Fibroblast of lung (primary cell): ENCODE measurements around the gene SNX32. TPM values are rescaled to one million over a fixed set of nuclear protein-coding genes. Genes with fewer than 3 reads are reported as not detected.

ENCODE experiments used
- DNase-seq, 2 donors: peaks; one replicate each; pipeline versions ENCODE4 v3.0.0 to v3.0.0-alpha.2; 2010; ENCODE audit warnings: low read depth in 2 of 2
- H2AFZ ChIP-seq: 2 replicates; pipeline ENCODE4 v1.5.1; 2012; ENCODE audit warnings: low read length, control low read depth, inconsistent platforms
- H3K27ac ChIP-seq: 2 replicates; pipeline ENCODE4 v1.5.1; 2011; ENCODE audit warnings: low read length, control low read depth; ENCODE audit not compliant: insufficient read depth
- H3K27me3 ChIP-seq: 2 replicates; pipeline ENCODE4 v1.5.1; 2011; ENCODE audit warnings: mild to moderate bottlenecking, low read length; ENCODE audit not compliant: control insufficient read depth, insufficient read depth
- H3K36me3 ChIP-seq: 2 replicates; pipeline ENCODE4 v1.5.1; 2011; ENCODE audit warnings: low read length; ENCODE audit not compliant: control insufficient read depth, insufficient read depth
- H3K4me1 ChIP-seq: 2 replicates; pipeline ENCODE4 v1.5.1; 2011; ENCODE audit warnings: low read length; ENCODE audit not compliant: control insufficient read depth, insufficient read depth; ENCODE audit errors: extremely low read depth
- H3K4me2 ChIP-seq: 2 replicates; pipeline ENCODE4 v1.5.1; 2011; ENCODE audit warnings: low read length, control low read depth; ENCODE audit not compliant: insufficient read depth; ENCODE audit errors: extremely low read depth
- H3K4me3 ChIP-seq, 4 experiments: fragments of 200-600 bp in 1 of 4; sonication (generic) in 1 of 4; replicated peaks in 1 of 4; 2 replicates each; pipeline ENCODE4 v1.5.1; 2011 to 2016; ENCODE audit warnings: low read length in 4 of 4, low read depth in 3 of 4, mild to moderate bottlenecking in 3 of 4, control low read depth in 2 of 4, inconsistent platforms in 1 of 4, mixed read lengths in 1 of 4; ENCODE audit not compliant: insufficient read depth in 1 of 4; ENCODE audit errors: control extremely low read depth in 1 of 4
- H3K79me2 ChIP-seq: 2 replicates; pipeline ENCODE4 v1.5.1; 2012; ENCODE audit warnings: mild to moderate bottlenecking, low read length, inconsistent platforms; ENCODE audit not compliant: control insufficient read depth, insufficient read depth
- H3K9ac ChIP-seq: 2 replicates; pipeline ENCODE4 v1.5.1; 2011; ENCODE audit warnings: mild to moderate bottlenecking, low read length, control low read depth; ENCODE audit not compliant: insufficient read depth
- H3K9me3 ChIP-seq: 2 replicates; pipeline ENCODE4 v1.5.1; 2012; ENCODE audit warnings: low read depth, low read length; ENCODE audit not compliant: control insufficient read depth, insufficient read depth
- H4K20me1 ChIP-seq: 2 replicates; pipeline ENCODE4 v1.5.1; 2011; ENCODE audit warnings: low read length; ENCODE audit not compliant: control insufficient read depth, insufficient read depth; ENCODE audit errors: extremely low read depth
- EZH2 ChIP-seq: IDR thresholded peaks from 2 replicates; pipeline ENCODE4 v1.5.1; 2012; ENCODE audit warnings: low read length, control low read depth, mild to moderate bottlenecking; ENCODE audit errors: missing control alignments
- polyA plus RNA-seq, 2 donors: library from polyadenylated mRNA; depleted of rRNA in 1 of 2; stranded (reverse) in 1 of 2; unstranded in 1 of 2; fragments of >200 nt; gene quantifications; 2 replicates each; pipeline ENCODE4 v1.2.1, GENCODE V29; 2011 to 2012; ENCODE audit warnings: missing spikeins in 1 of 2
- total RNA-seq: library from RNA; depleted of rRNA; stranded (reverse); fragments of >200 nt; gene quantifications from 2 replicates; pipeline ENCODE4 v1.2.1, GENCODE V29; 2014
- TF ChIP-seq, protein P1 (sequence below), 2 donors: IDR thresholded peaks in 1 of 2; conservative IDR thresholded peaks in 1 of 2; 1 replicate in 1 of 2; 2 replicates in 1 of 2; pipeline ENCODE4 v1.5.1; 2011 to 2012; ENCODE audit warnings: low read length in 2 of 2, control low read depth in 1 of 2, inconsistent platforms in 1 of 2, low read depth in 1 of 2, mild to moderate bottlenecking in 1 of 2

Gene SNX32
- total and polyA plus RNA-seq, 2 donors (not counting 1 experiment from before 2014, with no cell fraction given), result 0.33 to 3.1 TPM

DNA sequence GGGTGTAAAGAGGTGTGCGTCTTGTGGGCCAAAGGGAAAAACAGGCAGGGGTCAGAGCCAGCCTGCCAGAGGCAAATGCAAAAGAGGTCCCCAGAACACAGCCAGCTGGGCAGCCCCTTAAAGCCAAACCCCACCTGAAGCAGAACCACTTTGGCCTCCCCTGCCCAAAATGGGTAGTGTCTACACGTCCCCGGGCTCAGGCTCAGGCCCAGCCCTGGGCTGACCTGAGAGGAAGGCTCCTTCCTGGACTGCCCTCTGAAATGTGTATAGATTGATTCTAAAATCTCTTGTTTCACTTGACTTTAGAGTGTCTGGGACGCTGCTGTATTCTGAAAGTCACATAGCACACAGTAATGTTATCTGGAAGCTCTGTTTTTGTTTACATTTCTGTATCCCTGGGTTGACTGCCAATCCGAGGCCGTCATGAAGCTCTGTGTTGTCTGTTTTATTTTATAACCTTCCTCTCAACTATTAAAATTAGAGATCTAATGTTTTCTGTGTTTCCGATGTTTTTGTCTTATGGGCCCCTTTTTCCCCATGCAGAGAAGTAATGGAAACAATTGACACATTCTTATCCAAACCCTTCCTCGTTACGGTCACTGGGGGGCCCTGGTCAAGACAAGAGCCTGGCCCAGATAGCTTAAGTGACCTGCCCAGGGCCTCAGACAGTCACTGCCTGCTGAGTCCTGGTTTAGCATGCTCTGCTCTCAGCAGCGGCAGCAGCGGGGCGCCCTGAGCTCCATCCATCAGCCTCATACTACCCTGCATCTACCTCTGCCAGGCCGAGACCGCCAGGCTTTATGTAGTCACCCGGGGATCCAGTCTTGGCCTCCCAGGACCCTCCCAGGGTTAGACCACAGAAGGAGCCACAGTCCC is 36.8 kb upstream of the SNX32 start:
- TF ChIP-seq, protein P1, sequence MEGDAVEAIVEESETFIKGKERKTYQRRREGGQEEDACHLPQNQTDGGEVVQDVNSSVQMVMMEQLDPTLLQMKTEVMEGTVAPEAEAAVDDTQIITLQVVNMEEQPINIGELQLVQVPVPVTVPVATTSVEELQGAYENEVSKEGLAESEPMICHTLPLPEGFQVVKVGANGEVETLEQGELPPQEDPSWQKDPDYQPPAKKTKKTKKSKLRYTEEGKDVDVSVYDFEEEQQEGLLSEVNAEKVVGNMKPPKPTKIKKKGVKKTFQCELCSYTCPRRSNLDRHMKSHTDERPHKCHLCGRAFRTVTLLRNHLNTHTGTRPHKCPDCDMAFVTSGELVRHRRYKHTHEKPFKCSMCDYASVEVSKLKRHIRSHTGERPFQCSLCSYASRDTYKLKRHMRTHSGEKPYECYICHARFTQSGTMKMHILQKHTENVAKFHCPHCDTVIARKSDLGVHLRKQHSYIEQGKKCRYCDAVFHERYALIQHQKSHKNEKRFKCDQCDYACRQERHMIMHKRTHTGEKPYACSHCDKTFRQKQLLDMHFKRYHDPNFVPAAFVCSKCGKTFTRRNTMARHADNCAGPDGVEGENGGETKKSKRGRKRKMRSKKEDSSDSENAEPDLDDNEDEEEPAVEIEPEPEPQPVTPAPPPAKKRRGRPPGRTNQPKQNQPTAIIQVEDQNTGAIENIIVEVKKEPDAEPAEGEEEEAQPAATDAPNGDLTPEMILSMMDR (conservative IDR thresholded peaks at IDR 0.05 in 1 of 2, IDR thresholded peaks at IDR 0.05 in 1 of 2; ENCODE audit: low read depth in 1 of 2, low read length in 2 of 2), result no peak
- TF ChIP-seq EZH2, result no peak
- Histone ChIP-seq H3K4me3 (no peak overlapping the region), H3K4me2 (no peak overlapping the region), H3K36me3 (no peaks in the 10 kb centered on the region), H4K20me1 (no peaks in the 10 kb centered on the region), H3K4me1 (no peaks in the 10 kb centered on the region), H3K79me2 (no peaks in the 10 kb centered on the region), H3K27ac (no peak overlapping the region), H3K9me3 (no peaks in the 10 kb centered on the region), H3K9ac (no peak overlapping the region), H2AFZ (no peak overlapping the region), H3K27me3 (peaks cover 11% of the 10 kb centered on the region)
- no peak for DNase-seq

DNA sequence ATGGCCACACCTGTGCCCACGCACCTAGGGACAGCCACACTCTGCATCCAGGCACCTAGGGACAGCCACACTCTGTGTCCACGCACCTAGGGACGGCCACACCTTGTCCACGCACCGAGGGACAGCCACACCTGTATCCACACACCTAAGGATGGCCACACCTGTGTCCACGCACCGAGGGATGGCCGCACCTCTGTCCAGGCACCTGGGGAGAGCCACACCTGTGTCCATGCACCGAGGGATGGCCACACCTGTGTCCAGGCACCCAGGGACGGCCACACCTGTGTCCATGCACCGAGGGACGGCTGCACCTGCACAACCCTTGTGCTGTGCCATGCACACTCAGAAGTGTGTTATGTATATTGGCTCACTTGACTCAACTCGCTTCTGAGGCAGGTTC is 36.1 kb upstream of the SNX32 start:
- no peak for DNase-seq
- TF ChIP-seq, protein P1 (conservative IDR thresholded peaks at IDR 0.05 in 1 of 2, IDR thresholded peaks at IDR 0.05 in 1 of 2; ENCODE audit: low read depth in 1 of 2, low read length in 2 of 2), result no peak
- no peak for TF ChIP-seq EZH2
- H4K20me1 ChIP-seq, result no peaks in the 10 kb centered on the region
- H3K9me3 ChIP-seq, result no peaks in the 10 kb centered on the region
- no peak overlapping the region for H3K9ac ChIP-seq
- no peaks in the 10 kb centered on the region for H3K4me1 ChIP-seq
- H3K36me3 ChIP-seq, result no peaks in the 10 kb centered on the region
- no peak overlapping the region for H3K27ac ChIP-seq
- no peak overlapping the region for H3K4me2 ChIP-seq
- no peak overlapping the region for H3K4me3 ChIP-seq
- H3K79me2 ChIP-seq, result no peaks in the 10 kb centered on the region
- no peak overlapping the region for H2AFZ ChIP-seq
- H3K27me3 ChIP-seq, result peaks cover 11% of the 10 kb centered on the region

DNA sequence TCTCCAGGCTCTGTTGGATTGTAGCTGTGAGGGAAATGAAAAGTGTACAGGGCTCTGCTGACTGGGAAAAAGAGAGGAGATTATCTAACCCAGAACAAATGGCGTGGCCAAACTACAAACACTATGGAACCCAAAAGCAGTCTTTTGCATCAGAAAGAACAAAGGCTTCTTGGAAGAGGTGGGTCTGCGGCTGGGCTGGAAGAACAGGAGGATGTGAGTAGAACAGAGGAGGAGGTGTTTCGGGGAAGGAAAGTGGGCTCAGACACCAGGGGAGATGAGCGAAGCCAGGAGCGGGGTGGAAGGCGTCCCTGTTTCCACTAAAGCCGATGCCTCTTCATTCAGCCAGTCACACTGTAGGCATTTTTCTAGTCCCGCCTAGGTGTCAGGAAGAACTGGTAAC is 34.9 kb upstream of the SNX32 start:
- Histone ChIP-seq H3K9me3 (no peaks in the 10 kb centered on the region), H3K9ac (no peak overlapping the region), H3K4me3 (no peak overlapping the region), H3K4me1 (no peaks in the 10 kb centered on the region), H3K4me2 (no peak overlapping the region), H3K27me3 (peaks cover 19% of the 10 kb centered on the region), H3K27ac (no peak overlapping the region), H2AFZ (no peak overlapping the region), H4K20me1 (no peaks in the 10 kb centered on the region), H3K36me3 (no peaks in the 10 kb centered on the region), H3K79me2 (no peaks in the 10 kb centered on the region)
- TF ChIP-seq, protein P1 (conservative IDR thresholded peaks at IDR 0.05 in 1 of 2, IDR thresholded peaks at IDR 0.05 in 1 of 2; ENCODE audit: low read depth in 1 of 2, low read length in 2 of 2), result no peak
- TF ChIP-seq EZH2, result no peak
- DNase-seq, result no peak
